HG03280 (cell line): Measurements from ENCODE around the gene RFX8.
"Not testable (repeated sequence)": the region's sequence is repeated elsewhere in the genome, so short reads cannot be mapped to it uniquely, and the experiment has no call there.

Source experiments
- ATAC-seq: cut with Tn5 transposase; IDR thresholded peaks from one replicate; pipeline ENCODE4 v1.9.1; 2021; ENCODE audit warnings: mild to moderate bottlenecking, moderate library complexity; ENCODE audit not compliant: unreplicated experiment

The RFX8 gene

DNA sequence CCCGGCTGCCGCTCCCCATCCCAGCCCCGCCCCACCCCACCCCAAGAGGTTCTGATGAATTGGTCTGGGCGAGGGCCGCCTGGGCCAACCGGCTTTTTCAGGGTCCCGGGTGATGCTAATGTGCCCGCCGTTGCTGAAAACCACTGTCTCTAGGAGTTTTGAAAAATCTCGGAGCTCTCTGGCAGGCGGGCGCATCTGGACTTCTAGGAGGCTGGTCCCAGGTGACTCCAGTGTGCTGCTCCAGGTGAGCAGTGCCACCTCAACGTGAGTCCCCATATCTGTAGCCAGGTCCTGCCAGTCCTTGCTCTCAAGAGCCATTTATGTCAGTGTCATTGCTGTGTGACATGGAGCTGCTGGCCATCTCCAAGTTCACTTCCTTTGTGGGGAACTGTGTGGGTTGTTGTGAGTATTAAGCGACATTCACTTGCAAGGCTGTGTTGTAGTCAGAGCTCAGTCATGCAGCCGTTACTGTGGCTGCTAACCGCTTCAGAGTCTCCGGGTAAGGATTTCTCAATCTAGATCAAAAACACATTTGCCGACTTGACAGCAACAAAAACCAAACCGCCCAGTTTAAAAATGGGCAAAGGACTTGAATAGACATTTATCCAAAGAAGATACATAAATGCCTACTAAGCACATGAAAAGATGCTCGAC, at the start of gene RFX8:
Gene RFX8, minus strand, starts transcription at position 382 of the 654 bp plus-strand sequence. CDS start 8,264 bp downstream, outside the sequence.
- no peak for ATAC-seq

DNA sequence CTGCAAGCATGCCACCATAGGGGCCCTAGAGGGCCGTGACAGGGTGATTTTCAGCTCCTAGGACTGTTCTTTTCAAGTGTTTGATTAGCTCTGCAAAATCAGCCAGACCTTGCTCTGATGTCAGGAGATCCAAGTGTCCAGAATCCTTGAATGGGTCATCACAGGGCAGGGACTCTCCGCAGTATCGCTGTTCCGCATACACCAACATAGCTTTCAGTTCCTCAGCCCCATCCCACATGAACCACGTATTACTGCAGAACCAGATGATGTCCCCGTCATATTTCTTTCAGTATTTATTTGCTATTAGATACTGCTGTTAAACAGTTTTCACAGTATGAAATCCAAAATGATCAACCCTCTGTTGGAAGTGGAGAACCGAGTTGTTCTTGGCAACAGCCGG, 46.6 kb upstream of the RFX8 start:
- no peak for ATAC-seq

DNA sequence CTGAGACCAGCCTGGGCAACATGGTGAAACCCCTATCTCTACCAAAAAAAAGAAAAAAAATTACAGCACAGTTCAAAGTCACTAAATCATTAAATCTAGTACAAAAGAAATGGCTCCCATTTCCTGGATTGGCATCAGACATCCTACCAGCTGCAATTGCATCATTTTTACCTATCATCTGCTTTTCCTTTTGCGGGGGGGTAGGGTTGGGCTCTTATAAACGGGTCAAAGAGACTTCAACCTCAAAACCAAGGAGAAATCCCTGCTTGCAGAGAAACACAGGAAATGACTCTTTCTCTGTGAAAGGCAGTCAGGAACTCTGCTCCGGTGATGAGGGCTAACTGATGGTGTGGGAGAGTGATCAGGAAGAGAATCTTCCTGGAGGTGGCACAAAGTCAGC, 45.3 kb upstream of the RFX8 start:
- ATAC-seq: no peak

DNA sequence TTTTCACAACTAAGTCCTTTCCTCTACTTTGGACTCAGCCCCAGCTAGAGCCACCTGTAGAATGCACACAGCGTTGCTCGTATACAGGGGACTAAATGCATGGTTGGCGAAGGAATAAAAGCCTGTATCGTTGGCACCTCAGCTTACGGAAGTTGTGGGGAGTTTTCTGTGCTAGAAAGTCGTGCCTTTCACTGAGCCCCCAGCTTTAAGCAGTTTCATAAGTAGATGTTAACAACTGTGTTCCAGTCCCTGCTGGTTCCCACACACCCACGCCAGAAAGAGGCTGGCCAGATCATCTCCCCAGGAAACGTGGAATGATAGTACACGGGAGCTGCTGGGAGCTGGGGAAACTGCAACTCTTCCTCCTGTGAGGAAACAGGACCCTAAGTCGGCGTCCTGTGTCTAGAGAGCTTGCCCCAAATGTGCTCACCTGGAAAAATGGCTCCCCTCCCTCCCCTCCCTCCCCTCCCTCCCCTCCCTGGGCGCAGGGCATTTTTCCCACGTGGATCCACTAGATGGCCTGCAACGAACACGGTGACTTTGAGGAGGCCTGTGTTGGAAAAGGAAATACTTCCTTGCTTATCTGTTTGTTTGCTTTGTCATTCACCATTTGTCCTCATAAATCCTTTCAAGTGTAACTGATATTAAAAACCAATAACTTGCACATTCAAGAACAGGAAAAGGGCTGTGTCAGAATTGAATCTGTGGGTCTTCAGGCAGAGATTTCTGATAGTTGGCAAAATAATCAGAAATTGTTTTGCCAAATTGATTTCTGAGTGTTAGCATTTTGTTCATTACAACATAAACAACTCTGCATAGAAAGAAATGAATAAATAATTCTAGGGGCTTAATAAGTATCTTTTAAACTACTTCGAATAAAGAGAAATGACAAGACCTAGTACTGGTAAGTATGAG, 43.9 kb upstream of the RFX8 start:
- no peak for ATAC-seq

DNA sequence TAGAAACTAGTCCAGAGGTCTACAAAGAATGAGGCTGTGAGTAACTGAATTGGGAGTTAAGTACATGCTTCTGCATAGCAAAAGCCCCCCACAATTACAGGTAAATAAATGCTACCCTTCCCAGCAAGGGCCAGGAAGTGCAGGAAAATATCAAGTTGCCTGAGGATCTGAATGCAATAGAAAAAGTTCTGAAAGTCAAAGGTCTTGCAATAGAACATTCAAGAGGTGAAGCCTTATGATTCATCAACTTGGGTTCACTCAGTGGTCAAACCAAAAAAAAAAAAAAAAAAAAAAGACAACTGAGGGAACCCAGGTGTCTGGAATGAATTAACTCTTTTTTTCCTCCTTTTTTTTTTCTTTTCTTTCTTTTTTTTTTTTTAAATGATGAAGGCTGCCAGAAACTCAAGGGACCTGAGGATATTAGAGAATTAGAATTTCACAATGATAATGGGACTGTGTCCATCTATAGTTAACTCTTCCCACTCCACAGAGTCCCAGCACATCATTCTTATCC, 42.9 kb upstream of the RFX8 start:
- no peak for ATAC-seq

DNA sequence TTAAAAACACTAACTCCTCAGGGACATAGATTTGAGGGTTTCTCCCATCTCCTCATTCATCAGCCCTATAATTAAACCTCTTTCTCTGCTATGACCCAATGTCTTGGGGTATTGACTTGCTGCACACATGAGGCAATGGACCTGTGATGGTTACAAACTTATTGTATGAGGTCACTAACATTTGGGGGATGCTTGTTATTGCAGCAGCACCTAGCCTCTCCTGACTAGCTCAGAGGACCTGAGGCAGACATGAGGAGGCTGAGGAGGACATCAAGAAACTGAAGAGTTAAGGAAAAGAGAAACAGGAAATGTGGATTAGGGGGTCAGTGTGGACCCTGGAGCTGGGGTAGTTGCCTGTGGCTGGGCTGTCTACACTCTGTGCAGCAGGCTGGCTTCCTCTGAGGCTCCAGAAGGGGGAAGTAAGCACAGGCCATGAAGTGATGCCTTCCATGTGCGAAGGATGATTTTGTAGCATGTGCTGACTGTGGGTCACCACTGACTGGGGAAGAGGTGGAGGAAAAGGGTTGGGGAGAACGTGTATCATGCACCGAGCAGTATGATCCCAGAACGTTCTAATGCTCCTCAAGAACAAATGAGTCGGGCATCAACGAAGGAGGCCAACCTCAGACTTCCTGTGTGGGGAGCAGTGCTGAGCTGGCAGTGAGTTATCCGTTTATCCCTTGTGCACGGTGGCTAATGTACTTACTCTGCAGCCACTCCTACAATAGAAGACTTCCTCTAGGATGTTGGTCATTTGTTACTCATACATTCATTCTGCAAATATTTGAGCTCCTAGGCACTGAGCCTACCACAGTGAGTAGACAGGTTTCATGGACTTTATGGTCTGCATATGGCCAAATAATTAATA, 42.1 kb upstream of the RFX8 start:
- no peak for ATAC-seq

DNA sequence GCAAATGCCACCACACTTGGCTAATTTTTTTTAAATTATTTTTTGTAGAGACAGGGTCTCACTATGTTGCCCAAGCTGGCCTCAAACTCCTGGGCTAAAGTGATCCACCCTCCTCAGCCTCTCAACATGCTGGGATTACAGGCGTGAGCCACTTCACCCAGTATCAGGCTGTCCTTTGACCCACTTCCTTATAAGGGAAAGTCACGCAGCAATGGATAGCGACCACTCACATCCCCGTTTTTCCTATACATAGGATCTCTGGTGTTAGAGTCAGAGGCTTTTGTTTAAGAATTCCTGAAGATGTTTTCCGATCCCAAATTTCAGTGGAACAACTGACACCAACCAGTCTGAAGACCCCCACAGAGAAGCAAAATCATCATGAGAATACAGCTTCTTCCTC, 41.4 kb upstream of the RFX8 start:
- ATAC-seq: no peak

DNA sequence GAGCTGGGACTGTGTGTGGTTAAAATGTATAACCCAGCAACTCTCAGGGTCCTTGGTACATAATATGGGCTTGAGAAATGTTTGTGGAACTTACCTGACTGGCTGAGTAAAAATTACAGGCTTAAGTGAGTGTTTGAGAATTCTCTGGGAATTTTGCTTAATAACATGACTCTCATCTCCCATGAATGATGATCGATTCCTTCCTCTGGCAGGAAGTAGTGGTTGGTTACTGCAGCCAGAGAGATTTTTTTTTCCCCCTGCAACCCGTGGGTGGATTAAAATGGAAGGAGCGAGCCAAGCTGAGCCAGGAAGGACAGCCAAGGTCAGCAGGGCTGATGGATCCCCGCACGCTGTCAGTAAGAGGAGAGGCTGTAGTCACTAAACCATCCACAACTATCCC, 40.6 kb upstream of the RFX8 start:
- ATAC-seq: no peak

DNA sequence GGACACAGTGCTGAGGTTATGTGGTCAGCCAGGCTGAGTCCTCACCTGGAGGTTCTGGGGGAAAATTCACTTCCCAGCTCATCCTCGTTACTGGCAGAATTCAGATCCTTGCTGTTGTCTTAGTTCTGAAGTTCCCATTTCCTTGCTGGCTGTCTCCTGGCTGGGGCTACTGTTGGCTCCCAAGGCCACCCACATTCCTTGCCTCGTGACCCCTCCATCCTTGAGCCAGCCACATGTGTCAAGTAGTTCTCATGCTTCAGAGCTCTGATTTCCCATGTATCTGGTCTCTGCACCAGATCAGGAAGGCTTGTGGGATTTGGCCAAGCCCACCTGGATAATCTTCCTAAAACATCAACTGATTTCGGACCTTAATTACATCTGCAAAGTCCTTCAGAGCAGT, 38.1 kb upstream of the RFX8 start:
- no peak for ATAC-seq

DNA sequence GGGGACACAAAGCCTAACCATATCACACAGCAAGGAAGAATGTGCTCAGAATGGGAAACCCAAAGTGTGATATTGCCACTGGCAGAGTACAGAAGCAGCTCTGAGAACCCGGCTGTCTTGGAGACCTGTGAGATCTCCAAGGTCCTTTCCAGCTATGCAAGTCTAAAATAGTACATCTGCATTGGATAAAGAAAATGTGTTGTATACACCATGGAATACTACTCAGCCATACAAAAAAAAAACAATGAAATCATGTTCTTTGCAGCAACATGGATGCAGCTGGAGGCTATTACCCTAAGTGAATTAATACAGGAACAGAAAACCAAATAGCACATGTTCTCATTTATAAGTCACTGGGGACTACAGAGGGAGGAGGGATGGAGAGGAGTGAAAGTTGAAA, 36.5 kb upstream of the RFX8 start:
- ATAC-seq: no peak

DNA sequence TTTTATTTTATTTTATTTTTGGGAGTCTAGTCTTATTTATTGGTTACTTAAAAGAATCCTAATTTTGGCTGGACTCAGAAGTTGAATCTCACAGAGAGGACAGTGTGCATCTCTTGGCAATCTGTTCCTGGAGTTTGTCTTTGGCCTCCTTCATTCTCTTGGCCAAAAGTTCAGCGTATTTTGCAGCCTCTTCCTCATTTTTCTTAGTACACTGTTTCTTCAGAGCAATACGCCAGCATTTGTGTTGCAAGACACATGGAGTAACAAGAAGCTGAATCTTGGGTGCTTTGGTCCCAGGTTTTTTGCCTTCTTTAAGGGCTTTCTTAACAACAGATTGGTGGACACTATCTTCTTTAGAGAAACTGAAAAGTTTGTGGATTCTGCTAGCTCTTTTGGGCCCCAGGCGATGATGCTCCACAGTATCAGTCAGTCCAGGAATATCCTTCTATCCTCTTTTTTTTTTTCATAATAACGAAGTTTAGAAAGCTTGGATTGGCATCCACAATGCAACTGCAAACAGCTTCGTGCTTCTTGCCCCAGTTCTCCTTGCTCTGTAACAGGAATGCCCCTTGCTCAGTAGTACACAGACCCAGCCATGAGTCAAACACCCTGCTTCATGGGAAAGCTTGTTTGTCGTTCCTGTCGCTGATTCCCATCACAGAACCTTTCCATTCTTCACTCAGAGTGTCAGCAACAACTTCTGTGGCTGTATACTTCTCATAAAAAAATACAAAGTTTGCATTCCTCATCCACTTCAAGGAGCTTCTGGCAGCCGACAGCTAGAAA, 34.8 kb upstream of the RFX8 start:
- no peak for ATAC-seq

DNA sequence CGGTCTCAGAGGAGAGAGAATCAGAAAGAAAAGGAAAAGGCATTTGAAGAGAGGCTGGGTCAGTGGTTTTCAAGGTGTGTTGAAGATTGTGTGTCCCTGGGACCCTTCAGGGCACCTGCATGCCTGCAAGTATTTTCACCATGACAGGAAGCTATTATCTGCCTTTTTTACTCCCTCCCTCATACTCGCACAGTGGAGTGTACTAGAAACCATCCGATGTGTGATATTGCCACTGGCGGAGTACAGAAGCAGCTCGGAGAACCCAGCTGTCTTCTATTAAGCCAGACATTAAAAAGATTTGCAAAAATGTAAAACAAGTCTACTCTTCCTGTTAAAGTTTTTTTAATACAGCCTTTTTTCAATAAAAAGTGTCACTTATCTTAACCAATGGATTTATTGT, 33.7 kb upstream of the RFX8 start:
- no peak for ATAC-seq

DNA sequence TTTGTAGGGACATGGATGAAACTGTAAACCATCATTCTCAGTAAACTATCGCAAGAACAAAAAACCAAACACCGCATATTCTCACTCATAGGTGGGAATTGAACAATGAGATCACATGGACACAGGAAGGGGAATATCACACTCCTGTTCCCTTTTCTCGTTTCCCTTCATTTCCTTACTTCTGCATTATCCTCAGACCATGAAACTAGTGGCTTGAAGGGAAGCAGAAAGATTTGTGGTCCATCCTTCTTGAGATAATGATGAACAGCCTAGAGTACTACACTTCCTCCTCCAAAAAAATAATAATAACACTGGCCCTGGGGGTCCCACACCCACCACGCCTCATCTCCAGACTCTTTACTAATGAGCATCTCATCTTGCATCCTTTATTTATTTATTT, 30.4 kb upstream of the RFX8 start:
- not testable (repeated sequence) for ATAC-seq

DNA sequence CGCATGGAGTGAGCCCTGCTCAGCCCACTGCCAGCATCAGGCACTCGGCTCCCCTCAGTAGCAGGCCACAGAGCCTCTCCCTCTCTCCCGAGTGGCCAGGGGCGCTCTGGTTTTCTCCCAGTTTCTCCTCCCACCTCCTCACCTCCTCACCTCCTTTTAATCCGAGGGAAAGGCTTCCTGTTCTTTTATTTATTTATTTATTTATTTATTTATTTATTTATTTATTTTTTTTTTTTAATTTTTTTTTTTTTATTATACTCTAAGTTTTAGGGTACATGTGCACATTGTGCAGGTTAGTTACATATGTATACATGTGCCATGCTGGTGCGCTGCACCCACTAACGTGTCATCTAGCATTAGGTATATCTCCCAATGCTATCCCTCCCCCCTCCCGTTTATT, 29.8 kb upstream of the RFX8 start:
- ATAC-seq: not testable (repeated sequence)

DNA sequence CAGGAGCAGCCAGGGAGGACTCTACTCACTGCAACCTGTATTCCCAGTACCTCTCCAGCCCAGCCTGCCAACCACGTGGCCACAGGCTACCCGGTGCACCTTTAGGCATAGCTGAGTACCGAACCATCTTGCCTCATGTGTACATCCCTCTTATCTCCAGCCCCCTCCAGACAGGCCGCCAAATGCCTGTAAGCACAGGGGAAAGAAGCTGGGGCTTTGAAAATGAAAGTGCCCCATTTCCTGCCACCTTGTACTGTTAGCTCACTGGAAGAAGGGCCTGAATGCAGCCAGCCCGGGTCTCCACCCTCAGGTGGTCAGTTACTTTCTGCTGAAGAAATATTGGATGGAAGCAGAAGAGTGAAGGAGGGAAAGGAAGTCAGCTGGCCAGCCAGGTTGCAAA, 27.2 kb upstream of the RFX8 start:
- ATAC-seq: no peak

DNA sequence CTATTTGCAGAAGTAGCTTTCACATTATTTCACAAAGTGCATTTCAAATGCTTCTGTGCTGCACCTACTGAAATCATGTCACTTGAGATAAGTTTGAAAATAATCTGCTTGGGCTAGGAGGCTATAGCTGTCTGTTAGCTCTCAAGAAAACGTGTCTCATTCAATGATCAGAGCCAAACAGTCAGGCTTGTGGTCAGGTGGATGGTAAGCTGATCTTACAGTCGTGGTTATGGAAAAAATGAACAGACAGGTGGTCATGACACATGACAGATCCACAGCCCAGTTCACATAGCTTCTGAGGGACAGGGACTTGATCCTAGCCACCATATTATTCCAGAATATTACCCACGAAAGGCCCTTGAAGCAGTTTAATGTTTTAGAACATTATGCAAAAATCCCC, 26.5 kb upstream of the RFX8 start:
- ATAC-seq: no peak

DNA sequence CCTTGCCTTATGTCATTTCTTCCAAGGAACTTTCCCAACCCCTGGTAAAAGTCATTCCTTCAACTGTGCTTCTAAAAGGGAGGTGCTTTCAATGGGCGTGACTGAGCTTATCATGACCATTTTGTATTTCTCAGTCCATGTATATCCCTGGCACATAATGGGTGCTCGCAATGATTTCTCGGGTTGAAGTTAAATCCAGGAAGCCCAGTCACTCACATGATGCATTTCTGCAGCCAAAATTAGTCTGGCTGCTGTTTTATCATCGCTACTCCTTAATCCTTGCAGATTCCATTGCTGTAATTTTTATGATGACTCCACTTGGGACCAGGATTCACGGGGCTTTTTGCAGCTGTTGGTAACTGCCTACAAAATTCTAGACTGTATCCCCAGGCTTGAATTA, 25.9 kb upstream of the RFX8 start:
- no peak for ATAC-seq

DNA sequence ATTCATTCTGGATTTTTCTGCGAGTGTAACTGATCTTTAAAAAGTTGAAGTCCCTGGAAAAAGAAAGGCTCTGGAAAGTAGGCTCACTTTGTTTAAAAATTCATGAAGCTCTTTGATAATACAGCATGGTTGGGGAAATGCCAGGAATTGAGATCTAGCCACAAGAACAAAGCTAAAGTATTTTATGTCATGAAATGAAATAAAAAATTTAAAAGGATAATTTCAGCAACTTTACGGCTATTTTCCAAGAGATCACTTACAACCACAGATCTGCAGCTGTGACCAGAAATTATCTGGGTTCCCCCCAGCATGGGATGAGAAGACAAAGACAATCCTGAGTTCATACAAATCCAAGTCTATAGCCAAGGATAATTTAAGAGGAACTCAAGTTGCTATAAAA, 25.3 kb upstream of the RFX8 start:
- no peak for ATAC-seq

DNA sequence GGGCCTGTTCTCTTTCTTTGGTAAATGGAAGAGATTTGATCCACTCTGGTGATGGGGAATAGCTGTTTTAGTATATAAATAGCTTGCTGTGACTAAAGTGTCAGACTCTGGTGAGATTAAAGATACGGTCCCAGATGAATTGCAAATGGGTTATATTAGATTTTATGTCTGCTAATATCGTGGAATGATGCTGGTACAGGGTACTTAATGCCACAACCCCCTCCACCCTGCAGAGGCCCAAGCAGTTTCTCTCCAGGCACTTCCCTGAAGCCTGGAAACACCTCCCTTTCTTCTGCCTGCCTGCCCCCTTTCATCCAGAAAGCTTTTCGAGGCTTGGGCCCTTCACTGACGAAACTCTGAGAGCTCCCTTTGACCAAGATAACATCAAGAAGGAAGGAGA, 21.4 kb upstream of the RFX8 start:
- no peak for ATAC-seq

DNA sequence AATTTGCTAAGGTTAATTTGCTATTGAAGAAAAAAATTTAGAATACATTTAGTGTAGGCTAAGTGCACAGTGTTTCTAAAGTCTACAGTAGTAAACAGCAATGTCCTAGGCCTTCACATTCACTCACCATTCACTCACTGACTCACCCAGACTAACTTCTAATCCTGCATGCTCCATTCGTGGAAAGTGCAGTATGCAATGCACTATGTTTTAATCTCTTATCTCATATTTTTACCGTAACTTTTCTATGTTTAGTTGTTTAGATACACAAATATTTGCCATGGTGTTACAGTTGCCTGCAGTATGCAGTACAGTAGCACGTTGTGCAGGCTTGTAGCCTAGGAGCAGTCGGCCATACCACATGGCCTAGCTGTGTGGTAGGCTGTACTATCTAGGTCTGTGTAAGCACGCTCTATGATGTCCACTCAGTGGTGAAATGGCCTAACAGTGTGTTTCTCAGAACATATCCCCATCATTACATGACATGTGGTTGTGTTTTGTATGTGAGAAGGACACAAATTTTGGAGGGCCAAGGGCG, 18.1 kb upstream of the RFX8 start:
- ATAC-seq: no peak
